SK-N-MC (cell line): ENCODE data around the gene OPCML.

Experiments used
- EZH2 ChIP-seq: fragments of 200-600 bp; sonication (generic); IDR thresholded peaks from one replicate; pipeline ENCODE4 v1.6.1; 2017; ENCODE audit warnings: antibody characterized with exemption
- POLR2AphosphoS5 ChIP-seq: IDR thresholded peaks from 2 replicates; pipeline ENCODE4 v1.6.1; 2012; ENCODE audit warnings: mild to moderate bottlenecking, low read depth, low read length, borderline replicate concordance

GRCh38 chr11:133265530-133266035, 266.7 kb downstream of the OPCML start:
- no peak for TF ChIP-seq POLR2AphosphoS5
- TF ChIP-seq EZH2 = no peak
